ENCODE measurements around the gene KLK15. TPM values are rescaled to one million over a fixed set of nuclear protein-coding genes. Genes with fewer than 3 reads are reported as not detected.

Gene KLK15
- total RNA-seq, 1 donor from 2014 or later: not detected

Other genes starting within 250 kb of the KLK15 start
- gene SYT3, start 193.7 kb downstream of the KLK15 start, total RNA-seq: under 0.01 TPM in 1 of 2 replicates, not detected in the other
- gene C19orf81, start 184.1 kb downstream of the KLK15 start, total RNA-seq: 0.28 TPM in 1 of 2 replicates, not detected in the other
- 0.09 and 0.17 TPM in 2 replicates for gene SHANK1, start 113.8 kb downstream of the KLK15 start, total RNA-seq
- gene CLEC11A, start 110.2 kb downstream of the KLK15 start, total RNA-seq: 0.17 and 0.84 TPM in 2 replicates
- gene GPR32, start 63.1 kb downstream of the KLK15 start, total RNA-seq: not detected in 2 replicates
- gene ACP4, start 43.2 kb downstream of the KLK15 start, total RNA-seq: not detected in 2 replicates
- not detected in 2 replicates for gene KLK1, start 9.8 kb downstream of the KLK15 start, total RNA-seq
- not detected in 2 replicates for gene KLK3, start 21.3 kb upstream of the KLK15 start, total RNA-seq
- 0.14 TPM in 1 of 2 replicates, not detected in the other for gene KLK2, start 39.9 kb upstream of the KLK15 start, total RNA-seq
- gene KLK4, start 77.8 kb upstream of the KLK15 start, total RNA-seq: not detected in 2 replicates
- not detected in 2 replicates for gene KLK5, start 119.5 kb upstream of the KLK15 start, total RNA-seq
- gene KLK6, start 136.0 kb upstream of the KLK15 start, total RNA-seq: not detected in 2 replicates
- gene KLK7, start 150.3 kb upstream of the KLK15 start, total RNA-seq: under 0.01 TPM in 1 of 2 replicates, not detected in the other
- gene KLK8, start 168.0 kb upstream of the KLK15 start, total RNA-seq: not detected in 2 replicates
- 0.09 and 1.0 TPM in 2 replicates for gene KLK10, start 186.1 kb upstream of the KLK15 start, total RNA-seq
- gene KLK11, start 193.0 kb upstream of the KLK15 start, total RNA-seq: not detected in 2 replicates
- gene KLK12, start 201.4 kb upstream of the KLK15 start, total RNA-seq: not detected in 2 replicates
- not detected in 2 replicates for gene KLK13, start 231.5 kb upstream of the KLK15 start, total RNA-seq
- not detected in 2 replicates for gene KLK14, start 249.3 kb upstream of the KLK15 start, total RNA-seq